ENCODE data around the gene ADAMTS2.

DNA sequence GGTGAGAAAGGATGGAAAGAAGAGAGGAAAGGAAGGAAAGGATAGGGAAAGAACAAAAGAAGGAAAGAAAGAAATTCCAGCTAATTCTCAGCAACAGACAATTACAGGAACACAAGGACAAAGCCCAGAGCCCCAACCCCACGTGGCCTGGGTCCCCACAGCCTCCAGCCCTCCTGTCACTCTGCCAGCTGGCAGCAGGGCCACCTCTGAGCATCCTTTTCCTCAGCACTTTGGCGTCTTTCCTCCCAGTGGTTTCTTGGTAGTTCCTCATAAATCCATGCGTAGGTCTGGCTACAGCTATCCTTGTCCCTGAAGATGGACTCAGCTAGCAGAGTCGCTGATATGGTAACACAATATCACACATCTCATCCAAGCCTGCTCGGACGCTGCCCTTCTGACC is 28.3 kb downstream of the ADAMTS2 start:
- TF ChIP-seq, protein P1, sequence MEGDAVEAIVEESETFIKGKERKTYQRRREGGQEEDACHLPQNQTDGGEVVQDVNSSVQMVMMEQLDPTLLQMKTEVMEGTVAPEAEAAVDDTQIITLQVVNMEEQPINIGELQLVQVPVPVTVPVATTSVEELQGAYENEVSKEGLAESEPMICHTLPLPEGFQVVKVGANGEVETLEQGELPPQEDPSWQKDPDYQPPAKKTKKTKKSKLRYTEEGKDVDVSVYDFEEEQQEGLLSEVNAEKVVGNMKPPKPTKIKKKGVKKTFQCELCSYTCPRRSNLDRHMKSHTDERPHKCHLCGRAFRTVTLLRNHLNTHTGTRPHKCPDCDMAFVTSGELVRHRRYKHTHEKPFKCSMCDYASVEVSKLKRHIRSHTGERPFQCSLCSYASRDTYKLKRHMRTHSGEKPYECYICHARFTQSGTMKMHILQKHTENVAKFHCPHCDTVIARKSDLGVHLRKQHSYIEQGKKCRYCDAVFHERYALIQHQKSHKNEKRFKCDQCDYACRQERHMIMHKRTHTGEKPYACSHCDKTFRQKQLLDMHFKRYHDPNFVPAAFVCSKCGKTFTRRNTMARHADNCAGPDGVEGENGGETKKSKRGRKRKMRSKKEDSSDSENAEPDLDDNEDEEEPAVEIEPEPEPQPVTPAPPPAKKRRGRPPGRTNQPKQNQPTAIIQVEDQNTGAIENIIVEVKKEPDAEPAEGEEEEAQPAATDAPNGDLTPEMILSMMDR (conservative IDR thresholded peaks at IDR 0.05; ENCODE audit: low read depth in 2 of 2) = no peak
- no peak for TF ChIP-seq NANOG (IDR thresholded peaks at IDR 0.05; ENCODE audit: borderline replicate concordance)
- no peak for TF ChIP-seq EZH2 (IDR thresholded peaks at IDR 0.05; ENCODE audit: low read depth, unreplicated experiment)
- TF ChIP-seq POLR2AphosphoS5 (IDR thresholded peaks at IDR 0.05; ENCODE audit: low read depth) = no peak
- TF ChIP-seq, protein P2, sequence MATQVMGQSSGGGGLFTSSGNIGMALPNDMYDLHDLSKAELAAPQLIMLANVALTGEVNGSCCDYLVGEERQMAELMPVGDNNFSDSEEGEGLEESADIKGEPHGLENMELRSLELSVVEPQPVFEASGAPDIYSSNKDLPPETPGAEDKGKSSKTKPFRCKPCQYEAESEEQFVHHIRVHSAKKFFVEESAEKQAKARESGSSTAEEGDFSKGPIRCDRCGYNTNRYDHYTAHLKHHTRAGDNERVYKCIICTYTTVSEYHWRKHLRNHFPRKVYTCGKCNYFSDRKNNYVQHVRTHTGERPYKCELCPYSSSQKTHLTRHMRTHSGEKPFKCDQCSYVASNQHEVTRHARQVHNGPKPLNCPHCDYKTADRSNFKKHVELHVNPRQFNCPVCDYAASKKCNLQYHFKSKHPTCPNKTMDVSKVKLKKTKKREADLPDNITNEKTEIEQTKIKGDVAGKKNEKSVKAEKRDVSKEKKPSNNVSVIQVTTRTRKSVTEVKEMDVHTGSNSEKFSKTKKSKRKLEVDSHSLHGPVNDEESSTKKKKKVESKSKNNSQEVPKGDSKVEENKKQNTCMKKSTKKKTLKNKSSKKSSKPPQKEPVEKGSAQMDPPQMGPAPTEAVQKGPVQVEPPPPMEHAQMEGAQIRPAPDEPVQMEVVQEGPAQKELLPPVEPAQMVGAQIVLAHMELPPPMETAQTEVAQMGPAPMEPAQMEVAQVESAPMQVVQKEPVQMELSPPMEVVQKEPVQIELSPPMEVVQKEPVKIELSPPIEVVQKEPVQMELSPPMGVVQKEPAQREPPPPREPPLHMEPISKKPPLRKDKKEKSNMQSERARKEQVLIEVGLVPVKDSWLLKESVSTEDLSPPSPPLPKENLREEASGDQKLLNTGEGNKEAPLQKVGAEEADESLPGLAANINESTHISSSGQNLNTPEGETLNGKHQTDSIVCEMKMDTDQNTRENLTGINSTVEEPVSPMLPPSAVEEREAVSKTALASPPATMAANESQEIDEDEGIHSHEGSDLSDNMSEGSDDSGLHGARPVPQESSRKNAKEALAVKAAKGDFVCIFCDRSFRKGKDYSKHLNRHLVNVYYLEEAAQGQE (IDR thresholded peaks at IDR 0.05; ENCODE audit: unreplicated experiment) = no peak
- TF ChIP-seq ZNF114 (CRISPR knock-in tag; IDR thresholded peaks at IDR 0.05) = no peak
- no peak for TF ChIP-seq CREB1 (CRISPR knock-in tag; IDR thresholded peaks at IDR 0.05; ENCODE audit: low read depth)
- no peak for TF ChIP-seq EZH2phosphoT487 (IDR thresholded peaks at IDR 0.05; ENCODE audit: unreplicated experiment)

Measured in GM23338 (cell line).